Small intestine (tissue), 7 donors: ENCODE results near the gene CRHR2. TPM values are rescaled to one million over a fixed set of nuclear protein-coding genes. Genes with fewer than 3 reads are reported as not detected.

Source experiments
- DNase-seq, 2 donors: peaks; one replicate each; pipeline versions ENCODE4 v3.0.0 to v3.0.0-alpha.2; 2013
- FAIRE-seq: peaks from 2 replicates; lab custom pipeline; 2012; peaks lifted over from hg19 to GRCh38; lab: Jason Lieb, UNC
- H3K27ac ChIP-seq, 3 donors: one replicate each; pipeline ENCODE4 v1.5.1; 2013; ENCODE audit warnings: low read length in 2 of 3, mild to moderate bottlenecking in 2 of 3, control low read depth in 1 of 3, inconsistent platforms in 1 of 3, low read depth in 1 of 3, moderate library complexity in 1 of 3
- H3K27me3 ChIP-seq, 3 donors: one replicate each; pipeline ENCODE4 v1.6.1; 2013; ENCODE audit warnings: low read length in 3 of 3, inconsistent platforms in 1 of 3; ENCODE audit not compliant: control insufficient read depth in 3 of 3, insufficient read depth in 3 of 3
- H3K36me3 ChIP-seq, 3 donors: one replicate each; pipeline ENCODE4 v1.6.1; 2013; ENCODE audit warnings: low read length in 3 of 3, inconsistent platforms in 1 of 3, low read depth in 1 of 3, mild to moderate bottlenecking in 1 of 3, moderate library complexity in 1 of 3; ENCODE audit not compliant: control insufficient read depth in 3 of 3, insufficient read depth in 2 of 3
- H3K4me1 ChIP-seq, 3 donors: one replicate each; pipeline ENCODE4 v1.6.1; 2013; ENCODE audit warnings: low read length in 2 of 3, inconsistent platforms in 1 of 3, low read depth in 1 of 3, mild to moderate bottlenecking in 1 of 3, moderate library complexity in 1 of 3; ENCODE audit not compliant: control insufficient read depth in 3 of 3, insufficient read depth in 2 of 3
- H3K4me3 ChIP-seq, 3 donors: one replicate each; pipeline ENCODE4 v1.5.1; 2013; ENCODE audit warnings: low read length in 3 of 3, control low read depth in 1 of 3, inconsistent platforms in 1 of 3, low read depth in 1 of 3, mild to moderate bottlenecking in 1 of 3, moderate library complexity in 1 of 3
- H3K9me3 ChIP-seq, 2 donors: one replicate each; pipeline ENCODE4 v1.6.1; 2013; ENCODE audit warnings: low read depth in 1 of 2, low read length in 1 of 2; ENCODE audit not compliant: control insufficient read depth in 2 of 2, insufficient read depth in 1 of 2
- WGBS, 3 donors: extraction: QIAGEN DNeasy Blood & Tissue Kit; methylation state at CpG; one replicate each; pipeline ENCODE4 v1.1.7; 2013; 5-methylcytosine and 5-hydroxymethylcytosine counted together
- polyA plus RNA-seq, 4 donors: library from polyadenylated mRNA; stranded (reverse) in 3 of 4; unstranded in 1 of 4; fragments of 200-250 nt in 3 of 4; fragments of 120-200 nt in 1 of 4; gene quantifications; one replicate each; pipeline versions ENCODE4 v1.2.1 to v1.2.3, GENCODE V29; 2013
- donor health status: healthy with polysubstance abuse.
- donor health status: control.
- donor health status: control.
- donor health status: Bipolar disorder and iron deficiency.
- donor health status: healthy.

Gene CRHR2
- polyA plus RNA-seq, 4 donors, result 0.04 to 0.32 TPM; not detected in 2

DNA sequence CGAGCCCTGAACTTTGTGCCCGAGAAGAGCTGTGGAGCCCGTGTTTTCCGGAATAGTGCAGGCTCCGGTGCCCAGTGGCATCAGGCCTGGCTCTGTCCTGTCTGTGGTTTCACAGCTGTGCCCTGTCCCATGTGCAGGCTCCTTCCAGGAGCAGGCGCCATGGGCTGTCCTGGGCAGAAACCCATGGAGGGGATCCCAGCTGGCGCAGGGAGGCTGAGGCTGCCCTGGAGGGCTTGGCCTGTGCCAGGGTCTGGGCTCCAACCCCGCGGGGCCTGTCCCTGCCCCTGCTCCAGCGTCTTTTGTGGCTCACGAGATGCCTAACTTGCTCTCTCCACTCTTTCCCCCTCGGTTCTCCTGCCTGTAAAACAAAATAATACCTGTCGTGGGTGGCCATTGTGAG is 23.3 kb upstream of the CRHR2 start:
- H3K4me1 ChIP-seq, result no peaks in the 10 kb centered on the region
- H3K27me3 ChIP-seq, result no peaks in the 10 kb centered on the region
- no peaks in the 10 kb centered on the region for H3K9me3 ChIP-seq
- no peak overlapping the region for H3K4me3 ChIP-seq
- FAIRE-seq (no peak), DNase-seq (no peak)
- 61 to 80% (median 72%) methylated on average over 13 of the region's 13 CpGs for WGBS, 3 donors
- no peak overlapping the region for H3K27ac ChIP-seq
- no peaks in the 10 kb centered on the region for H3K36me3 ChIP-seq

DNA sequence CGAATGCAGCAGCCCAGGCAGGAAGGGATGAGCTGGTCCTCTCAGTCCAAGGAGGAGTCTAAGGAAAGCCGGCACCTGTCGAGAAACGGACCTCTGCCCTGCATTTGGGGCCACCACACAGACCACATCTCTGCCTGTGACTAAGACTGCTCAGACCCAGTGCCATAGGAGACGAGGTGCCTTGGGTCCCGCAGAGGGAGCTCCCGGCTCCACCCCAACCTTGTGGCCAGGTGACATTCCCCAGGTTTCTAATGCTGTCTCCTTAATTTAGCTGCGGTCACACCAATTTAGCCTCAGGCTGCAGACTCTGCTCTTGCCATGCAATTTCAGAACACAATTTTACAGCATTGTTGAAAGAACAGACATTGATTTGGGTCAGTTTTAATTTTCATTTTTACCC is 22.8 kb upstream of the CRHR2 start:
- no peak for FAIRE-seq
- H3K4me3 ChIP-seq, result no peak overlapping the region
- DNase-seq, result no peak
- no peaks in the 10 kb centered on the region for H3K36me3 ChIP-seq
- H3K27ac ChIP-seq, result no peak overlapping the region
- no peaks in the 10 kb centered on the region for H3K27me3 ChIP-seq
- H3K9me3 ChIP-seq, result no peaks in the 10 kb centered on the region
- 78 to 81% (median 80%) methylated on average over 8 of the region's 8 CpGs for WGBS, 3 donors
- H3K4me1 ChIP-seq, result no peaks in the 10 kb centered on the region

DNA sequence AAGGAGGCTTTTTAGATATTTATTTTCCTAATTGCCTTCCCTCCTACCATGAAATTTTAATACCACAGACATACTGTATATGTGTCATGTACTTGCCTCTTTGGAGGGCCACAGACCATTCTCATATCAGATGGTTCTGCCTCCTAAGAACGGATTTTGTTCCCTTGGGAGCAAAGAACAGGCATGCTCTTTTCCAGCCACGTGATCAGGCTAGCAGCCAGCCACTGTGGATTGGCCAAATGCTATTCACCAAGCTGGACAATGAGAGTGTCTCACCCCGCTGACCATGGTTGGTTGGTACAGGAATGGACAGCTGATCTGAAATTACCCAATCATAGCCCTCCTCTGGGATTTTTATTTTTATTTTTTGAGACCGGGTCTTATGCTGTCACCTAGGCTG is 21.5 kb upstream of the CRHR2 start:
- FAIRE-seq (no peak), DNase-seq (no peak)
- H3K27ac ChIP-seq, result no peak overlapping the region
- H3K36me3 ChIP-seq, result no peaks in the 10 kb centered on the region
- H3K4me3 ChIP-seq, result no peak overlapping the region
- 66 to 71% (median 67%) methylated on average over 4 of the region's 4 CpGs for WGBS, 3 donors
- H3K27me3 ChIP-seq, result no peaks in the 10 kb centered on the region
- H3K9me3 ChIP-seq, result no peaks in the 10 kb centered on the region
- no peaks in the 10 kb centered on the region for H3K4me1 ChIP-seq

GRCh38 chr7:30702200-30702599 is 19.9 kb upstream of the CRHR2 start:
- FAIRE-seq, result no peak
- Histone ChIP-seq H3K27me3 (no peaks in the 10 kb centered on the region), H3K27ac (no peak overlapping the region), H3K9me3 (no peaks in the 10 kb centered on the region), H3K36me3 (no peaks in the 10 kb centered on the region), H3K4me3 (no peak overlapping the region), H3K4me1 (no peaks in the 10 kb centered on the region)
- DNase-seq, result peak in 1 of 2 donors; percentile 16
- 71 to 79% (median 72%) methylated on average over 1 of the region's 1 CpG for WGBS, 3 donors

DNA sequence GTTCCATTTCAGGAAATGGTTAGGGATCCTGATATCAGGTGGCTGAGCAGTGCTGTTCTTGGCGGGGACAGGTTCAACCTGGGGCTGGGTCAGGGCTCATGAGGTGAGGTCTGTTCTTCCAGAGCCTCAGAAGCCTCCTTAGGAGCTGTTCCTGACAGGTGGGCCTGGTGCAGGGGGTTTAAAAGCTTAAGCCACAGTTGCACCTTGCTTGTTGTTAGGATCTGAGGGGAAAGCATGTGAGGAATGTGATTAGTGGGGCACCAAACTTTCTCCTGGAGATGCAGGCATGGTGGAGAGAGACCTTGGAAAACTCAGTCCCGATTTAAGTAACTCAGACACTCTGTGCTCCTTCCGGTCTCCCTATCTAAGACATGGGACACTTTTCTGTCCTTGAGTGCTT is 18.7 kb upstream of the CRHR2 start:
- no peaks in the 10 kb centered on the region for H3K9me3 ChIP-seq
- DNase-seq (no peak), FAIRE-seq (no peak)
- no peak overlapping the region for H3K4me3 ChIP-seq
- WGBS, 3 donors, result 64 to 88% (median 82%) methylated on average over 3 of the region's 3 CpGs
- H3K36me3 ChIP-seq, result no peaks in the 10 kb centered on the region
- H3K27me3 ChIP-seq, result no peaks in the 10 kb centered on the region
- no peaks in the 10 kb centered on the region for H3K4me1 ChIP-seq
- no peak overlapping the region for H3K27ac ChIP-seq

DNA sequence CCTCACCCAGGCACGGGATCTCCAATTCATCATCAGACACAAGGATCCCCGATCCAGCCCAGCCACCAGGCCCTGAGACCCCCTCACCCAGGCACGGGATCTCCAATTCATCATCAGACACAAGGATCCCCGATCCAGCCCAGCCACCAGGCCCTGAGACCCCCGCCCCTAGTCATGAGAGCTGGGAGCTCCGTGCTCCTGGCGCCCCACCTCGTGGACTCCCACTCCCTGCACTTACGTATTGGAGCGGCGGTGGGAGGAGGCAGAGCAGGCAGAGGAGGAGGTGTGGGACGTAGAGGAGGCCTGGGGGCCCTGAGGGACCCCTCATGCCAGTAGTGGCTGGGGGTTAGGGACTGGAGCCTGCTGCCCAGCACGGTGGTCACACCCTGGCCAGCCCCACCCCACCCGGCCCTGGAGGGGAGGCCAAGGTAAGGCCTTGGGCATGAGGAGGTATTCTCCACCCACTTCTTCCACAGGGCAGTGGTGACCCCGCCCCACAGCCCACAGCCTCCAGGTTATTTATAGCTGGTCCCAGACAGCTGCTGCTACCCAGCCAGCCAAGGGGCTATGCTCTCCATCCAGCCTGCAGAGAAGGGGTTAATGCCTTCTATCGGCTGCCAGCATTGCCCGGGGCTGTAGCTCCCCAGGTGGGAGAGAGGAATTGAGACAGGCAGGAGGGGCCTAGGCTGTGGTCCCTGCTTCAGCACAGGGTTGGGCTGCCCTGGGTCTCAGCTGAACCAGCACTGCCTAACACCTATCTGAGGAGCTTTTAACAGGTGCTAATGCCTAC is 17.6 kb upstream of the CRHR2 start:
- FAIRE-seq (no peak), DNase-seq (no peak)
- H3K27ac ChIP-seq, result no peak overlapping the region
- no peaks in the 10 kb centered on the region for H3K27me3 ChIP-seq
- 65 to 69% (median 65%) methylated on average over 16 to 17 of the region's 17 CpGs for WGBS, 3 donors
- H3K36me3 ChIP-seq, result no peaks in the 10 kb centered on the region
- no peak overlapping the region for H3K4me3 ChIP-seq
- H3K4me1 ChIP-seq, result peaks cover 0 to 6% (median 0%) of the 10 kb centered on the region in 3 donors
- no peaks in the 10 kb centered on the region for H3K9me3 ChIP-seq

GRCh38 chr7:30698481-30698880 is 16.2 kb upstream of the CRHR2 start:
- Histone ChIP-seq H3K9me3 (no peaks in the 10 kb centered on the region), H3K4me3 (no peak overlapping the region), H3K36me3 (no peaks in the 10 kb centered on the region), H3K27me3 (no peaks in the 10 kb centered on the region), H3K4me1 (peaks cover 0 to 20% (median 0%) of the 10 kb centered on the region in 3 donors), H3K27ac (no peak overlapping the region)
- 82 to 92% (median 89%) methylated on average over 4 of the region's 4 CpGs for WGBS, 3 donors
- FAIRE-seq, result no peak
- DNase-seq, result no peak

DNA sequence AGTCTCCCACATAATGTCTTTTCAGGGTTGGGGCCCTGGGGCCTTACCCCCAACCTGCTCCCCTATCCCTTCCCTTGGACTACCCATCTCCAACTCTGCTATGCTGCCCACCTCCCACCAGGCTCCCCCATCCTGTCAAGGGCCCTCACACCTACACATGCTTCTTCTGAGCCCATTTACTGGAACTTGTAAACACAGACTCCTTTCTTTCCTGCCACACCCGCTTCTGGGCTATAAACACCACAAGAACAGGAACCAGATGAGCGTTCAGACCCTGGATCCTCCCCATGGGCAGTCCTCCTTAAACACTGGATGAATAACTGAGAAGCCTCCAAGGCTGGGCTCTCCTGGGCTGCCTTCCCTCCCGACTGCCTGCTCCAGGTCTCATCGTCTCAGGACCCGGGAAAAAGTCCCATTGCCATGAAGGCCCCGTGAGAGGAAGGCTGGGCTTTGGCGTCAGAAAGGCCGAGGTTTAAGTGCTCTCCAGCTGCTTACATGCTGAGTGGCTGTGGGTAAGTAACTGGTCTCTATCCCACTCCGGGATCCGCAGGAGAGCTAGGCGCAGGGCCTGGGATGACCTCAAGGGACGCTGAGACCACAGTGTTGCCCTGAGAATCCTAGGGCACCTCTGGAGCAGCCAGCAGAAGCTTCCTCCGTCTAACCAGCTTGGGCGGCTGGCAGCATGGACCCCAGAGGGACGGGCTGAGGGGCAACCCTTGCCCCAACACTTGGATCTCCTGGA is 15.6 kb upstream of the CRHR2 start:
- peak overlapping the region in 1 of 3 donors; percentile 41 for H3K27ac ChIP-seq
- H3K4me1 ChIP-seq, result peaks cover 0 to 25% (median 0%) of the 10 kb centered on the region in 3 donors
- H3K9me3 ChIP-seq, result no peaks in the 10 kb centered on the region
- 65 to 66% (median 66%) methylated on average over 15 of the region's 15 CpGs for whole genome bisulfite sequencing, 3 donors
- FAIRE-seq (no peak), DNase-seq (peak; percentile 40 to 51)
- no peak overlapping the region for H3K4me3 ChIP-seq
- no peaks in the 10 kb centered on the region for H3K27me3 ChIP-seq
- H3K36me3 ChIP-seq, result no peaks in the 10 kb centered on the region
